ENCODE measurements around the gene CKS2. TPM values are rescaled to one million over a fixed set of nuclear protein-coding genes. Genes with fewer than 3 reads are reported as not detected.
"Not testable (repeated sequence)": the region's sequence is repeated elsewhere in the genome, so short reads cannot be mapped to it uniquely, and the experiment has no call there.

Gene CKS2
- total RNA-seq, 1 donor from 2014 or later, result 69.9 TPM

DNA sequence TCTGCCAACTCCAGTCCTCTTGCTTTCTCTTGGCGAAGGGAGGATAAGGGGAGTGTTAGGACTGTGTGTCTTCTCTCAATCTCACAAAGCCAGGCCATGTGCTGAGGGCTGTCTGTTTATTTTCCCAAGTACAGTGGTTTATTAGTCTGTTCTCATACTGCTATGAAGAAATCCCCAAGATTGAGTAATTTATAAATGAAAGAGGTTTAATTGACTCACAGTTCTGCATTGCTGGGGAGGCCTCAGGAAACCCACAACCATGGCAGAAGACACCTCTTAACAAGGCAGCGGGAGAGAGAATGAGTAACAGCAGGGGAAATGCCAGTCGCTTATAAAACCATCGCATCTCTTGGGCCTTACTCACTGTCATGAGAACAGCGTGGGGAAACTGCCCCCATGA lies 36.2 kb upstream of the CKS2 start:
- Histone ChIP-seq H3K79me2 (ENCODE audit: insufficient read depth, low read length) (no peaks in the 10 kb centered on the region), H3K4me3 (ENCODE audit: insufficient read depth, low read depth, low read length) (no peak overlapping the region), H4K20me1 (ENCODE audit: insufficient read depth, low read length) (no peaks in the 10 kb centered on the region), H3K27me3 (ENCODE audit: insufficient read depth, low read length) (no peaks in the 10 kb centered on the region), H2AFZ (ENCODE audit: low read depth, low read length) (no peak overlapping the region), H3K36me3 (ENCODE audit: insufficient read depth, low read length) (no peaks in the 10 kb centered on the region), H3K4me1 (ENCODE audit: insufficient read depth, low read length) (peaks cover 4% of the 10 kb centered on the region), H3K4me2 (ENCODE audit: low read length) (no peak overlapping the region), H3K9me3 (ENCODE audit: insufficient read depth, low read depth, low read length) (no peaks in the 10 kb centered on the region), H3K27ac (ENCODE audit: low read depth, low read length) (peak overlapping the region; percentile 72), H3K9ac (ENCODE audit: low read length) (peak overlapping the region; percentile 42)
- Mint-ChIP-seq H3K36me3 (ENCODE audit: low read depth, unreplicated experiment) (peaks cover 5% of the 10 kb centered on the region), H3K9me3 (ENCODE audit: unreplicated experiment) (peaks cover 30% of the 10 kb centered on the region), H3K27me3 (ENCODE audit: low read depth, unreplicated experiment) (no peaks in the 10 kb centered on the region), H3K4me3 (ENCODE audit: unreplicated experiment) (no peak overlapping the region), H3K4me1 (ENCODE audit: low read depth, unreplicated experiment) (peaks cover 3% of the 10 kb centered on the region), H3K27ac (ENCODE audit: unreplicated experiment) (no peak overlapping the region)
- no peak for TF ChIP-seq CTCF (IDR thresholded peaks at IDR 0.05; ENCODE audit: insufficient read depth, low read depth, low read length)
- TF ChIP-seq EZH2 (IDR thresholded peaks at IDR 0.05; ENCODE audit: insufficient read depth, low read length), result no peak
- FAIRE-seq (no peak), DNase-seq (ENCODE audit: low read depth) (peak; percentile 96)

DNA sequence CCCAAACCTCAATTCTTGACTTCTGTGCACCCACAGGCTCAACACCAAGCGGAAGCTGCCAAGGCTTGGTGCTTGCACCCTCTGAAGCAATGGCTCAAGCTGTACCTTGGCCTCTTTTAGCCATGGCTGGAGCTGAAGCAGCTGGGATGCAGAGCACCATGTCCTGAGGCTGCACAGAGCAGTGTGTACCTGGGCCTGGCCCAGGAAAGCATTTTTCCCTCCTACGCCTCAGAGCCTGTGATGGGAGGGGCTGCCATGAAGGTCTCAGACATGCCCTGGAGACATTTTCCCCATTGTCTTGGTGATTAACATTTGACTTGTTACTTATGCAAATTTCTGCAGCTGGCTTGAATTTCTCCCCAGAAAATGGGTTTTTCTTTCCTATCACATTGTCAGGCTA lies 35.0 kb upstream of the CKS2 start:
- H3K36me3 Mint-ChIP-seq (ENCODE audit: low read depth, unreplicated experiment); H3K4me3 ChIP-seq (ENCODE audit: insufficient read depth, low read depth, low read length); H2AFZ ChIP-seq (ENCODE audit: low read depth, low read length); H3K27ac Mint-ChIP-seq (ENCODE audit: unreplicated experiment); DNase-seq (ENCODE audit: low read depth); H3K36me3 ChIP-seq (ENCODE audit: insufficient read depth, low read length); H3K9me3 ChIP-seq (ENCODE audit: insufficient read depth, low read depth, low read length); FAIRE-seq; H3K9ac ChIP-seq (ENCODE audit: low read length); H3K4me3 Mint-ChIP-seq (ENCODE audit: unreplicated experiment); H3K4me1 ChIP-seq (ENCODE audit: insufficient read depth, low read length); H3K27me3 ChIP-seq (ENCODE audit: insufficient read depth, low read length); H3K4me2 ChIP-seq (ENCODE audit: low read length); H3K27ac ChIP-seq (ENCODE audit: low read depth, low read length); H3K79me2 ChIP-seq (ENCODE audit: insufficient read depth, low read length); H4K20me1 ChIP-seq (ENCODE audit: insufficient read depth, low read length); H3K27me3 Mint-ChIP-seq (ENCODE audit: low read depth, unreplicated experiment); H3K4me1 Mint-ChIP-seq (ENCODE audit: low read depth, unreplicated experiment): not testable (repeated sequence)
- peaks cover 31% of the 10 kb centered on the region for H3K9me3 Mint-ChIP-seq (ENCODE audit: unreplicated experiment)

GRCh38 chr9:89277043-89277442 lies 34.0 kb upstream of the CKS2 start:
- Histone ChIP-seq H3K79me2 (ENCODE audit: insufficient read depth, low read length) (no peaks in the 10 kb centered on the region), H3K4me3 (ENCODE audit: insufficient read depth, low read depth, low read length) (no peak overlapping the region), H3K4me1 (ENCODE audit: insufficient read depth, low read length) (peaks cover 4% of the 10 kb centered on the region), H3K9ac (ENCODE audit: low read length) (no peak overlapping the region), H3K27me3 (ENCODE audit: insufficient read depth, low read length) (no peaks in the 10 kb centered on the region), H3K36me3 (ENCODE audit: insufficient read depth, low read length) (no peaks in the 10 kb centered on the region), H4K20me1 (ENCODE audit: insufficient read depth, low read length) (no peaks in the 10 kb centered on the region), H3K4me2 (ENCODE audit: low read length) (no peak overlapping the region), H2AFZ (ENCODE audit: low read depth, low read length) (no peak overlapping the region), H3K9me3 (ENCODE audit: insufficient read depth, low read depth, low read length) (no peaks in the 10 kb centered on the region), H3K27ac (ENCODE audit: low read depth, low read length) (no peak overlapping the region)
- no peak overlapping the region for H3K27ac Mint-ChIP-seq (ENCODE audit: unreplicated experiment)
- peaks cover 31% of the 10 kb centered on the region for H3K9me3 Mint-ChIP-seq (ENCODE audit: unreplicated experiment)
- DNase-seq (ENCODE audit: low read depth) (no peak), FAIRE-seq (no peak)
- no peak overlapping the region for H3K4me3 Mint-ChIP-seq (ENCODE audit: unreplicated experiment)
- peaks cover 5% of the 10 kb centered on the region for H3K36me3 Mint-ChIP-seq (ENCODE audit: low read depth, unreplicated experiment)
- TF ChIP-seq EZH2 (IDR thresholded peaks at IDR 0.05; ENCODE audit: insufficient read depth, low read length) (no peak), CTCF (IDR thresholded peaks at IDR 0.05; ENCODE audit: insufficient read depth, low read depth, low read length) (no peak)
- H3K4me1 Mint-ChIP-seq (ENCODE audit: low read depth, unreplicated experiment), result peaks cover 3% of the 10 kb centered on the region
- peaks cover 3% of the 10 kb centered on the region for H3K27me3 Mint-ChIP-seq (ENCODE audit: low read depth, unreplicated experiment)
